GM18519 (cell line): ENCODE results near the gene ADGRA1.
"Not testable (repeated sequence)": the region's sequence is repeated elsewhere in the genome, so short reads cannot be mapped to it uniquely, and the experiment has no call there.

ENCODE experiments used
- ATAC-seq: cut with Tn5 transposase; IDR thresholded peaks from one replicate; pipeline ENCODE4 v1.9.1; 2021; ENCODE audit warnings: mild to moderate bottlenecking, moderate library complexity; ENCODE audit not compliant: unreplicated experiment, low FRiP score

ADGRA1 gene

DNA sequence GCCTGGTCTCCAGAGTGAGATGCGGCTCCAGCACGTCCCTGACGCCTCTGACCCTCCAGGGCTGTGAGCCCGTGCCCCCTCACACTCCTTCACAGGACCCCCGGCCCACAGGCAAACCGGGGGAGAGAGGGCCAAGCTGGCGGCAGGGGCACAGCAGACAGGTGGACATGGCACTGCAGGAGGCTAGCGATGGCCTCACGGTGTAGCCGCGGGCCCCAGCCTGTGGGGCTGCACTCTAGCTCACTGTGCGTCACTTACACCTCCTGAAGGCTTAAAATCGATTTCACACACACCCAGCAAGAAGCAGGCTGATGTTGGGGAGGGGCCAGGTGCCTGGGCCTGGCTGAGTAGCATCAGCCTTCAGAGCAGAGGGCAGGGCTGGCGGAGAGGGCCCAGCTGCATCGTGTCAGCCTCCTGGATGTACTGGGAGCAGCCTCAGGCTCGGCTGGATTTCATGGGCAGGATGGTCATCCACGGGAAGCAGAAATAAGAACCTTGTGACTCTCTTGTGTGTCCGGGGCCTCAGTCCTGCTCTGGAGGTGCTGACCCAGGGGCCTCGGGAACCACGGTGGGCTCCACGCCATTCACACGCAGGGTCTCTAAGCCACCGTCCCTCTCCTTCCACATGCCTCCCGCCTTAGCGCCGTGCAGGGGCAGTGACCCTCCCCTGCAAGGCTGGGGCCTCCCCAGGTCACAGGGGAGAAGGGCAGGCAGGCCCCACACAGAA is 52.9 kb downstream of the ADGRA1 start:
- no peak for ATAC-seq

DNA sequence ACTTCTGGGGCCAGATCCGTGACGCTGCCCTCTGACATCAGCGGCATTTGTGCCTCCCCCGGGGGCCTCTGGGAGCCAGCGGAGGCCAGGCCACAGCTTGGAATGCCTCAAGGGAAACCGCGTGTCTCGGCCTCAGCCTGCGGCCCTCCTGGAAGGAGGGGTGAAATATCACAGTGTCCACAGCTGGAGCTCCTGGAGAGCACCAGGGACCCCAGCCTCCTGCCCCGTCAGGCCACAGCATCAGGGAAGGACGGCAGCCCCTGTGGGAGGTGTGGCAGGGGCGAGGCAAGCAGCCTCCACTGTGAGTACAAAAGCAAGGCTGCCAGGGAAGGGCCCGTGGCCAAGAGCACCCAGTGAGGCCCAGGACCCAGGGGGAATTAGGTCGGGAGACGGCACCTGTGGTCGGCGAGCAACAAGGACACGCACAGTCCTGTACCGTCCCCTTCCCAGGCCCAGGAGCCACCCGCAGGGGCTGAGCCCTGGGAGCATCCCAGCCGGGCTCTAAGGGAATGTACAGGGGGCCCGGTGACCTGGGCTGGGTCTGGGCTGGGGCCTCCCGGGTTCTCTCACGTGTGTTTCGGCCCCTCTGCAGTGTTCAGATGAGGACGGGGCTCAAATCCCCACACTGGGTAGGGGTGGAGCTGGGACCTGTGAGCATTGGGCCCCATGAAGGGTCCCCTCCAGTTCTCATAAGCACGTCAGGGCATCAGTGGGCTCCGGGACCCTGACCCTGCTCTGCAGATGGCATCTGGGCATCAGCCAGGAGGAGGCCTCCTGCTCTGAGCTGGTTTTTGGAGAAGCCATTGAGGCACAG is 53.6 kb downstream of the ADGRA1 start:
- ATAC-seq: no peak

GRCh38 chr10:133141958-133142340 is 54.2 kb downstream of the ADGRA1 start:
- ATAC-seq: no peak

DNA sequence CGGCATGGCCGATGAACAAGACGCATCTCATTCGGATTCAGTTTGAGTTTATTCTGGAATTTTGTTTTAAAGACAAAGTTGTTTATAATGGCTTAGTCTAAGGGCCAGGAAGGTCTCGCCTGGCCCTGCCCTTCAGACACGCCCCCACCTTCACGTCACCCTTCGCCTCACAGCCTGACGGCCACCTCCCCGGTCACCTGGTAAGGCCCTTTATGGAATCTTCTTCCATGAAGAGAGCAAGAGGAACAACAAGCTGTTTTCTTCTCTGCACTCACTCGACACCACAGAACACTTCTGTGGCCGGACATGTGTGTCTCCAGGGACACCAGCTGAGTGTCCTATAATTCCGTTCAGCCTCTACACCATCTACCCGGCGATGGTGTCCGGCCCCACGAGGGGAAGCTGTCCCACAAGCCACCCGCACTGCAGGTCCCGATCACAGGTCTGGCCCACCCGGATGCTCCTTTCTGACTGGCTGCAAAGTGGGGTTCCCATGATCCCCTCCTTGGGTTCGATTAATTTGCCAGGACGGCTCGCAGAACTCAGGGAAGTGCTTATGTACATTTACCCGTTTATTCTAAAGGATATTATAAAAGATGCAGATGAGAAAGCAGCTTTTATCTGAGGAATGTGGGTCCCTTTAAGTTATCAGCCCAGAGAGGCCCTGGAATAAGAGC is 54.9 kb downstream of the ADGRA1 start:
- no peak for ATAC-seq

DNA sequence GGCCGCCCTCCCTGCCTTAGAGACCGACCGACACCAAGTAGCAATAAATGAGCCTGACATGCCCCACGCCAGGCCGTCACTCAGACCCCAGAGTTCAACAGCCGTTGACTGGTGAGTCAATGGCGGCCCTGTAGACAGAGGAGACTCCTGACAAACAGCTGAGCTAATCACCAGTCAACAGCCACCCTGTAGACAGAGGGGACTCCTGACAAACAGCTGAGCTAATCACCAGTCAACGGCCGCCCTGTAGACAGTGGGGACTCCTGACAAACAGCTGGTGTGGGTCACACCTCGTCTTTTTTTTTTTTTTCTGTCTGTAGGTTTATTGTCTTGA is 55.4 kb downstream of the ADGRA1 start:
- no peak for ATAC-seq

- ATAC-seq: no peak
Measured at GRCh38 chr10:133143546-133143945, 55.8 kb downstream of the ADGRA1 start.

DNA sequence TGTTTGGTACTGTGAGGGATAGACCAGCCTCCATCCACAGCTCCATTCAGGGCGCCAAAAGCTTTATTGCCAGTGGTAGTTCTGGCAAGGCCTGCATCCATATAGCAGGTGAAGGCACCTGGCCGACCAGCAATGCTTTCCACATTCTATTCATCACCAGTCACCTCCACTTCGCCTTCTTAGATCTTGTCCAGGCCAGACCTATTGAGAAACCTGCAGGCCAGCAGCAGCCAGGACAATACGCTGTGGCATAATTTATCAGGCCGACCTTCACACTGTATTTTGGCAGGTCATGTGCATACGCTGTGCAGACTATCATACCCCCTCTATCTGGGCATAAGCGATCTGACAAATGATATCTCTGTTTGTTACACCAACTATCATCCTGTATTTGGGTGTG is 57.0 kb downstream of the ADGRA1 start:
- ATAC-seq: no peak

DNA sequence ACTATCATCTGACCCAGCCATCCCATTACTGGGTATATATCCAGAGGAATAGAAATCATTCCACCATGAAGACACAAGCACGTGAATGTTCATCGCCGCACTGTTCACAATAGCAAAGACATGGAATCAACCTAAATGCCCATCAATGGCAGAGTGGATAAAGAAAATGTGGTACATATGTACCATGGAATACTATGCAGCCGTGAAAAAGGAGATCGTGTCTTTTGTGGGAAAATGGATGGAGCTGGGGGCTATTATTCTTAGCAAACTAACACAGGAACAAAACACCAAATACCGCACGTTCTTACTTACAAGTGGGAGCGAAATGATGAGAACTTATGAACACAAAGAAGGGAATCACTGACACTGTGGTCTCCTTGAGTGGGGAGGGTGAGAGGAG is 62.5 kb downstream of the ADGRA1 start:
- ATAC-seq: no peak

DNA sequence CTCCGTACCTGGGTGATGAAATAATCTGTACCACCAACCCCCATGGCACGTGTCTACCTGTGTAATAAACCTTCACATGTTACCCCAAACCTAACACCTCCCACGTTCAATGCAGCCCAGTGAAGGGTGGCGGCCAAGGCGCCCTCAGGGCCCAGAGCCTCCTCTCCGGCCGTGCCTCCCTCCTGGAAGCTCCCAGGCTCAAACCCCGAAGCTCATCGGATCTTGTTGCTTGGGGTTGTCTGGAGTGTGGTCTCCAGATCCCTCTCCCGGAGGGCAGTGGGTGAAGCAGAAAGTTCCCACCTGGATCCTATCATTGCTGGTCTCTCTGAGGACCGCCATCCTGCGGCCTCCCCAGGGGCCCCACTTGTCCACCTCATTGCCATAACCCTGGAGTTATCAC is 62.9 kb downstream of the ADGRA1 start:
- ATAC-seq: no peak

- not testable (repeated sequence) for ATAC-seq
Measured at GRCh38 chr10:133151071-133151470, 63.3 kb downstream of the ADGRA1 start.

DNA sequence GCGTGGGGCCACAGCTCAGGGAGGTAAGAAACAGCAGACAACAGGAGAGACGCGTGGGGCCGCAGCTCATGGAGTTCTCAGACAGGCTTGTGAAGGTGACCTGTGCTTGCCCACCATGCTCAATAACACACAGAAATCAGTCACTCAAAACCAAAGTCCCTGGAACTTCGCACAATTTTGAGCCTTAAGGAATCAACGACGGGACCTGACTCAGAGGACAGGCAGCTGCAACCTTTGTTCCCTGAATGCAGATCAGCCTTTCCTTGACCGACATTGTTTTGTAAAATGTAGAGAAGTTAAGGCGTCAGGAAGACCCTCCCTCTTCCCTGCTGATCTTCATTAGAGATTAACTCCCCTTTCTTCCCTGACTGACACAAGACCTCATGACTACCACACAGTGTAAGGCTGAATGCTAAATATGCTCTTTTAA is 63.8 kb downstream of the ADGRA1 start:
- ATAC-seq: no peak

- ATAC-seq: no peak
Measured at GRCh38 chr10:133154411-133154810, 66.7 kb downstream of the ADGRA1 start.

- no peak for ATAC-seq
Measured at GRCh38 chr10:133154996-133155778, 67.5 kb downstream of the ADGRA1 start.

- ATAC-seq: no peak
Measured at GRCh38 chr10:133156674-133157579, 69.2 kb downstream of the ADGRA1 start.

DNA sequence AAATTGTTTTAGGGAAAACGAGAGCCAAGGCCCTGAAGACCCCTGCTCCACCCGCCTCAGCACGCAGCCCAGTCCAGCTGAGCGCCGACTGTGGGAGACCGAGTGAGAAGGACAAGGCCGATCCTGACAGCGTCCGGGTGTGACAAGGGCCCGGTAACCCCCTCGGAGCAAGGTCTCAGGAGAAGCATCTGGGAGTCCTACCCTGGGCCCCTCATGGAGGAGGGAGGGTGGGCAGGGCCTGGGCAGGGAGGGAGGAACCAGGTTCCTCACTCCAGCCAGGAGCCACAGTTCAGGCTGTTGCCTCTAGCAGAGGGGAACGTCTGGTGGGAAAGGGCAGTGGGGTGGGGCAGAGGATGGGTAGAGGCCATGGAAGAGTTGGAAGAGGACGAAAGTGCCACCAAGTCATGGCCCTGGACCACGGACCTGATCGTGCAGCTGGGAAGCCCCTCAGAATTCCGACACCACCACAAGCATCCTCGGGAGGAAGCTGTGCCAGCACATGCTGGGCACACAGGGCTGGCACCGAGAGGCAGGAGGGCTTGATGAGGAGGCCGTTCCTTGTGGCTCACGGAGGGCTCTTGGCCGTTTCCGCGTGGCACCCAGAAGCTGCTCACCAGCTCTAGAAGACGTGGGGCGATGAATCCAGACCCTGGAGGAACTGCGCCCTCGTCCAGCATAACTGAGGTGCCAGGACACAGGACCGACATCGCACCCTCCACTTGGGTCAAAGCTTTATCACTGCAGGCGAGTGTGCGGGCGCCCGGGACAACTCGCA is 70.1 kb downstream of the ADGRA1 start:
- ATAC-seq: no peak

DNA sequence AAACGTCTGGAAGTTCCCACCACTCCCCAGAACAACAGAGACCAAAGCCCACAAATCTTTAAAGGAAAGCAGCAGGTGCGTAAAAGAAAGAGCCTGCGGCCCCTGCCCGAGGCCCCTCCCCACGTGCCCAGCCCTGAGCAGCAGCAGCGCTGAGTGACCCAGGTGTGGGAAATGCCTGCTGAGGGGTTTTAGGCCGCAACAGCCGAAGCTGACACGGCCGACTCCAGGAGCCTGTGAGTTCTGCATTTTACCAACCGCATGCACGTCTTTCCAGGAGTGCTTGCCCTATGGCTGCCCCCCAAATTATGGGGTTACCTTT is 70.7 kb downstream of the ADGRA1 start:
- ATAC-seq: no peak

DNA sequence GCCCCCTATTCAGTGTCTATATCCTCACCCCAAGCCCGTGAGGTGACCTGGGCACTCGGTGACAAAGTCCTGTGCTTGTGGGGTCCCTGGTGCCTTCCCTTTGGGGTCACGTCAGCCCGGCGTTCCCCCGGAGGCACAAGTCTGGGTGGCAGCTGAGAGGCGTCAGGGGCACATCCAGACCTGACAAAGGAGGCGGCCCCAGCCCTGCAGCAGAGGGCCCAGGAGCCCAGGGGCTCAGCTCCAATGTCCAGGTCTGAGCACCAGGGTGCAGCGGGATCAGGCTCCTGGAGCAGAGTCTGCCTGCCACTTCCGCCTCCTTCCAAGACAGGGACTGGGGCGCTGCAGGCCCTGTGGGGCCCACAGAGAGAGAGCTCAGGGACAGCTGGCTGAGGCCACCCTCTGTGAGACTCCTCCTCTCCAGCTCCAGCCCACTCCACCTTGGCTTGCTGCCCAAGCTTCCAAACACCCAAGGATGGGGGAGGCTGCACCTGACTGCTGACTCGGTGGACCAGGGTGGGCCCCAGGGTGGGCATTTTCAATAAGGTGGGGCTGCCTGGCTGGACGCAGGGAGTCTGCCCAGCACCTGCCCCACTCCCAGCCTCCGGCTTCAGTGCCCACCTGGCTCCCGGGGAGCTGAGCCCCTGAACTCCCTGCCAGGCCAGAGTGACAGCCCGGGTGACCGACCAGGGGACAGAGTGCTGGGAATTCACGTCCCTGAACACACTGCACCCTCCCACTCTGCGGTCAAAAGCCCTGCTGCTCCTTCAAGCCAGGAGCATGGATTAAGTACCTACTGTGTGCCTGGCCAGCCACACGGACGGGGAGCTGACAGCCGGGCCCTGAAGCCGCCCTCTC is 71.3 kb downstream of the ADGRA1 start:
- ATAC-seq: no peak

- no peak for ATAC-seq
Measured at GRCh38 chr10:133159611-133159949, 71.9 kb downstream of the ADGRA1 start.
